Tongue (tissue), 2 donors: Measurements from ENCODE around the gene ADIRF. TPM values are rescaled to one million over a fixed set of nuclear protein-coding genes. Genes with fewer than 3 reads are reported as not detected.
"Not testable (repeated sequence)": the region's sequence is repeated elsewhere in the genome, so short reads cannot be mapped to it uniquely, and the experiment has no call there.

ENCODE experiments used
- DNase-seq: peaks from one replicate; pipeline ENCODE4 v3.0.0-alpha.2; 2015
- total RNA-seq: library from RNA; depleted of rRNA; stranded (reverse); fragments of >200 nt; gene quantifications from one replicate; pipeline ENCODE4 v1.2.3, GENCODE V29; 2014

Gene ADIRF
- total RNA-seq = 13.2 TPM

GRCh38 chr10:86968271-86968993, at the start of gene ADIRF:
Gene ADIRF, plus strand, starts transcription at chr10:86968482. Its CDS starts 63 bp downstream, at chr10:86968545.
- DNase-seq = peak; percentile 75

- DNase-seq = no peak
Measured at GRCh38 chr10:86922553-86922961, 45.7 kb upstream of the ADIRF start.

GRCh38 chr10:86929468-86930380, 38.6 kb upstream of the ADIRF start:
- DNase-seq = no peak

GRCh38 chr10:86931872-86932271, 36.4 kb upstream of the ADIRF start:
- no peak for DNase-seq

GRCh38 chr10:86932674-86933073, 35.6 kb upstream of the ADIRF start:
- no peak for DNase-seq

- DNase-seq = not testable (repeated sequence)
Measured at GRCh38 chr10:86934162-86934711, 34.0 kb upstream of the ADIRF start.

GRCh38 chr10:86936661-86937501, 31.4 kb upstream of the ADIRF start:
- DNase-seq = no peak

- DNase-seq = no peak
Measured at GRCh38 chr10:86937502-86938154, 30.7 kb upstream of the ADIRF start.

GRCh38 chr10:86938260-86938659, 30.0 kb upstream of the ADIRF start:
- no peak for DNase-seq

GRCh38 chr10:86940076-86940475, 28.2 kb upstream of the ADIRF start:
- not testable (repeated sequence) for DNase-seq

GRCh38 chr10:86940677-86941076, 27.6 kb upstream of the ADIRF start:
- DNase-seq = no peak

- no peak for DNase-seq
Measured at GRCh38 chr10:86941426-86941825, 26.9 kb upstream of the ADIRF start.

GRCh38 chr10:86941991-86942421, 26.3 kb upstream of the ADIRF start:
- no peak for DNase-seq

- peak; percentile 12 for DNase-seq
Measured at GRCh38 chr10:86942441-86943315, 25.6 kb upstream of the ADIRF start.

GRCh38 chr10:86943316-86944030, 24.8 kb upstream of the ADIRF start:
- DNase-seq = no peak

GRCh38 chr10:86944031-86944419, 24.3 kb upstream of the ADIRF start:
- no peak for DNase-seq

GRCh38 chr10:86944471-86944870, 23.8 kb upstream of the ADIRF start:
- no peak for DNase-seq

GRCh38 chr10:86944907-86945306, 23.4 kb upstream of the ADIRF start:
- DNase-seq = no peak

GRCh38 chr10:86945361-86946212, 22.7 kb upstream of the ADIRF start:
- peak; percentile 16 for DNase-seq
